AG08395 (cell line): Measurements from ENCODE around the gene DALRD3.

Experiments
- DNase-seq: peaks from one replicate; pipeline ENCODE4 v3.0.0; 2012; ENCODE audit warnings: mixed read lengths, low spot score

Gene DALRD3, protein sequence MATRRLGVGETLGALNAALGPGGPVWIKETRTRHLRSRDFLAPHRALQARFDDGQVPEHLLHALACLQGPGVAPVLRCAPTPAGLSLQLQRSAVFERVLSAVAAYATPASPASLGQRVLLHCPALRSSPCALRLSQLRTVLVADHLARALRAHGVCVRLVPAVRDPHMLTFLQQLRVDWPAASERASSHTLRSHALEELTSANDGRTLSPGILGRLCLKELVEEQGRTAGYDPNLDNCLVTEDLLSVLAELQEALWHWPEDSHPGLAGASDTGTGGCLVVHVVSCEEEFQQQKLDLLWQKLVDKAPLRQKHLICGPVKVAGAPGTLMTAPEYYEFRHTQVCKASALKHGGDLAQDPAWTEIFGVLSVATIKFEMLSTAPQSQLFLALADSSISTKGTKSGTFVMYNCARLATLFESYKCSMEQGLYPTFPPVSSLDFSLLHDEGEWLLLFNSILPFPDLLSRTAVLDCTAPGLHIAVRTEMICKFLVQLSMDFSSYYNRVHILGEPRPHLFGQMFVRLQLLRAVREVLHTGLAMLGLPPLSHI

DNA sequence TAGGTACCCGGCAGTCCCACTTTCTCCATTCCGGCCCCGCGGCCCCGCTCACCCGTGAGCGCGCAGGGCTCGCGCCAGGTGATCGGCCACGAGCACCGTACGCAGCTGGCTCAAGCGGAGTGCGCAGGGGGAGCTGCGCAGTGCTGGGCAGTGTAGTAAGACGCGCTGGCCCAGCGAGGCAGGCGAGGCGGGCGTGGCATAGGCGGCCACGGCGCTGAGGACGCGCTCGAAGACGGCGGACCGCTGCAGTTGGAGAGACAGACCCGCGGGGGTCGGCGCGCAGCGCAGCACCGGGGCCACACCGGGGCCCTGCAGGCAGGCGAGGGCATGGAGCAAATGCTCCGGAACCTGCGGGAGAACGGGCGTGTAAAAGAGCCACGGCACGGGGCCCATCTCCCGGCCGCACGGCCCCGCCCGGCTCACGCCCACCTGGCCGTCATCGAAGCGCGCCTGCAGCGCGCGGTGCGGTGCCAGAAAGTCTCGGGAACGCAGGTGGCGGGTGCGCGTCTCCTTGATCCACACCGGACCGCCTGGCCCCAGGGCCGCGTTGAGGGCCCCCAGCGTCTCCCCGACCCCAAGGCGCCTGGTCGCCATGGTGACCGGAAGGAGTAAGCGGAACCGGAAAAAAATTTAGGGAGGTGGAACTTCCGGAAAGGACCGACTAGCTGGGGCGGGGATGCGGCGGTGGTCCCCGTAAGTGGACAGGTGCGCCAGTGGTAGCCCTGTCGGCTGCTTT is at the start of gene DALRD3:
DALRD3 (minus strand) TSS at position 610 of the 736 bp plus-strand sequence; CDS start at position 594, 16 bp downstream.
- DNase-seq = peak; percentile 47

DNA sequence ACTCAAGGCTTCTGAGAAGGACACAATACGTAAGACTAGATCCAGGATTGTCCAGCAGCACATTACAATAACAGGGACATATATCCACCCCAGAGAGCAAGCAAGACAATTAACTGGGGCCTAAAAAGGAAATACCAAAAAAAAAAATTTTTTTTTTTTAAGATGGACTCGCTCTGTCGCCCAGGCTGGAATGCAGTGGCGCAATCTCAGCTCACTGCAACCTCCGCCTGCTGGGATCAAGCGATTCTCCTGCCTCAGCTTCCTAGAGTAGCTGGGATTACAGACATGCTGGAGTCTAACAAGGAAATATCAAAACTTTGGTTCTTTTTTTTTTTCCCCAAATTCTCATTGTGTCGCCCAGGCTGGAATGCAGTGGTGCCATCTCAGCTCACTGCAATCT is 39.6 kb upstream of the DALRD3 start:
- no peak for DNase-seq

DNA sequence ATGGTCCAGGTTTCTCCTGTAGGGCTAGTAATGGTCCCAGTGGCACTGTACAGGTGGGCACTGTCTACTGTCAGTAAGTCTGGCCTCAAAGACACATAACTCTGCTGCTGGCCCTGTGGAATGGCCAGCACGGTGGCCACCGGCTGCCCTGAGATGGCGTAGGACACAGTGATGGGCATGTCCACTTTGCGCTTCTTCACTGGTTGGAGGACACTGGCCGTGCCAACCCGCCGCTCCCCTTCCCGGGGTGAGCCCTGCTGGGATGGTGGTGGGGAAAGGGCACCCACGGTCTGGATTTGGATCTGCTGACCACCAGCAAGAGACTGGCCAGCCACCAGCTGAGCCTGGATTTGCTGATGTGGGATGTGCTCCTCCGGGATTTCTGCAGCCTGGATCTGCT is 38.9 kb upstream of the DALRD3 start:
- DNase-seq = no peak

DNA sequence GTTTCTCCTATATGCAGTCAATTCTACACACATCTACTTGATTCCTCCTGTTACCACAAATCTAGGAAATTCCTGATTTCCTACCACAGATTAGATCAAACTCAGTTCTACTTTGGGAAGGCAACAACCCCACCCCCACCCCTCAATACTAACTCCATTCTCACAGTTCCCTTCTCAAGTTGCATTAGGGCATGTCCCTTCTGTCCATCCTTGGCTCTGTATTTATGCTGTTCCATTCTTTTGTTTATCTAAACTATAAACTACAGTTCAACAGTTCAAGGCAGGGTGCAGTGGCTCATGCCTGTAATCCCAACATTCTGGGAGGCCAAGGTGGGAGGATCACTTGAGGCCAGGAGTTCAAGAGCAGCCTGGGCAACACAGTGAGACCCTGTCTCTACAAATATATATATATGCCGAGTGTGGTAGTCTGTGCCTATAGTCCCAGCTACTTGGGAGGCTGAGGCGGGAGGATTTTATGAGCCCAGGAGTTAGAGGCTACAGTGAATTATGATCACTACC is 36.0 kb upstream of the DALRD3 start:
- DNase-seq = no peak

DNA sequence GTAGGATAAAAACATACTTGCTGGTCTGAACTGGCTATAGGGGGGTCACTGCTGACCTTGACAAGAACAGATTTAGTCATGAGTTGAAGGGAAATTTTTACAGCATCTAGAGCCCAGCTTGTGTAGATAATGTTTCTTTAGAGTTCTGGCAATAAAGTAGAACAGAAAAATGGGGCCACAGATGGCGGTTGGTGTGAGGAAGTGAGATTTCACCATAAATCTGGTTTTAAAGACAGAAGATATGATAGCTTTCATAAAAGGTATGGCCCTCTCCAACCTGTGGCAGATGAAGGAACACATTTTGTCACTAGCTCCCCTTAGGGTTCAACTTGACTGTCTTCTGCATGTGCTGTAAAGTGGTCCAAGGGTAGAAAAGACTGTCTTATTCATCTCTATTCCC is 35.2 kb upstream of the DALRD3 start:
- DNase-seq = no peak

DNA sequence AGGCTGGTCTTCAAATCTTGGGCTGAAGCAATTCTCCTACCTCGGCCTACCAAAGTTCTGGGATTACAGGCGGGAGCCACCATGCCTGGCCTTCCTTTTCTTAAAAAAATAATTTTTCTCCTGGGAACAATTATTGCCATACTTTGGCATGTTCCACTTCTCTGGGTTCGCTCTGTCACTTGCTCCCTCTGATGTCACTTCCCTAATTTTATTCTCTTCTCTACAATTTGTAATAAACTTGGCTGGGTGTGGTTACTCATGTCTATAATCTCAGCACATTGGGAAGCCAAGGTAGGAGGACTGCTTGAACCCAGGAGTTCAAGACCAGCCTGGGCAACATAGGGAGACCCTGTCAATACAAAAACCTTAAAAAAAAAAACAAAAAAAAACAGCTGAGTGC is 16.9 kb upstream of the DALRD3 start:
- no peak for DNase-seq

DNA sequence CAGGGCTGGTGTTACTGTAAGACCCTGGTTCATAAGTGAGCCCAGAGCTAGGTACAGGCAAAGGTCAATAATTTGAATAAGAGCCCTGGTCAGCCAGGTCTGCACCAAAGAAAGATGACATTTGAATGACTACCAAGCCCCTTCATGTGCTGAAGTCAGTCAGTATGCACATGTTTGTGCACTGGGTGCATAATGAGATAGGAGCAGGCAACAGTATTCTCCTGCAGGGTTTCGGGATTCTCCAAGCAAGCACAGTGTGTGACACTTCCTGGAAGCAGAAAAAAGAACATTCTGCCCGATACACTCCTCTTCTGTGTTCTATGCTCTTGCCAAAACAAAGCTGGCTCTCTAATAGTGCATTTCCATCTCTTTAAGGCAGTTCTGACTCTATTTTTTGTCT is 16.3 kb upstream of the DALRD3 start:
- DNase-seq = no peak

DNA sequence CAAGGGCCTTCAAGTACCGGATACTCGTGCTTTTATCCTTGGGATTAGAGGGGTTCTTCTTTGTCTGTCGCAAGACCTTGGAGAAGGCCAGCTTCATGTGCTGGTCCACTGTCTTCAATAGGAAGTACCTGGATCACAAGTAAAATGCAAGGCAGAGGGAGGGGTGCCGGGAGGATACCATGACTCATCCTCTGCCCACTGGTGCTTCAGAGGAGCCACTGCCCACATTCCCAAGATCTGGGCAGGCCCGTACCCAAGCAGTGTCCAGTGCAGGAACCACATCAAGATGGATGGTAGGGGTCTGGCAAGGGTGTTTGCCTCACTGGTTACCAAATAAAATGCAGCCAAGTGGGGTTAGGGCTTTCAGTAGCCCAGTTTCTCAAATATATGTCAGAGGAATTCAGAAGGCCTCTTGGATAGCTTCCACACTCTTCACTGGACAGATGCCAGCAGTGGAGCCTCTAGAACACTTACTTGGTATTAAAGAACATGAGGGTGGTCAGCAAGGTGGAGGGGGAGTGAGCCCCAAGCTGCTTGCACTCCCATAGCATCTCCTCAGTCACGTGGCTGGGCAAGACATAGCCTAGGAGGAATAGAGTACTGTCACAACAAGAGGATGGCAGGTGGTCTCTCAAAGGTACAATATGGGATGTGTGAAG is 14.4 kb upstream of the DALRD3 start:
- DNase-seq = no peak

DNA sequence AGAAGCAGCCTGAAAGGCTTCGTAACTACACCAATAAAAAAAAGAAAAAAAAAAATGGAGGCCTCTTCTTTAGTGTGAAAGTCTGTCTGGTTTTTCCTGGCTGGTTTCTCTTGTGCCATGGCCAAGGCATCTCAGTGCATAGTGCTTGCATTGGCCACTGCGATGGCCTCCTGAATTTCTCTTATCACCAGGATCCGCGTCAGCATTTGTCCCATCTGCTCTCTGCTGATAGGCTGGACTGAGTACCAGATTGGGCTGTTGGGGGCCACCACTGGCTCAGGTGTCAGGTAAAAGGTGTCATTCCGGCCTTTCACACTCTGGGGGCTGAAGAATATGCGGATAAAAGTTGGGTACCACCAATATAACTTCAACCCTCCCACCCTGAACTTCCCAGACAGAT is 11.9 kb upstream of the DALRD3 start:
- no peak for DNase-seq

DNA sequence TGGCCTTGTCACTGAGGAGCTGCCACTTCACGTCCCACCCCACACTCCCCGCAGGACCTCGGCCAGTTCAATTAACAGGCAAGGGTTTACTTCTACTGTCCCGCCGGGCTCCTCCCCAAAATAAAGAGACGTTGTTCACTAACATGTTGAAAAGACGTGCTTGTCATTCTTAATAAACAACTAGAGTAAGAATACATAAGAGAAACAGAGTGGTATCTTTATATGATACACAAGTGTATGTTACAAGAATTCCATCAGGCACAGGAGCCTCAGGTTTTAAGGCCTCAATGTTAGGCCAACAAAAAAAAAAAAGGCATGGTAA is 11.1 kb upstream of the DALRD3 start:
- DNase-seq = no peak

DNA sequence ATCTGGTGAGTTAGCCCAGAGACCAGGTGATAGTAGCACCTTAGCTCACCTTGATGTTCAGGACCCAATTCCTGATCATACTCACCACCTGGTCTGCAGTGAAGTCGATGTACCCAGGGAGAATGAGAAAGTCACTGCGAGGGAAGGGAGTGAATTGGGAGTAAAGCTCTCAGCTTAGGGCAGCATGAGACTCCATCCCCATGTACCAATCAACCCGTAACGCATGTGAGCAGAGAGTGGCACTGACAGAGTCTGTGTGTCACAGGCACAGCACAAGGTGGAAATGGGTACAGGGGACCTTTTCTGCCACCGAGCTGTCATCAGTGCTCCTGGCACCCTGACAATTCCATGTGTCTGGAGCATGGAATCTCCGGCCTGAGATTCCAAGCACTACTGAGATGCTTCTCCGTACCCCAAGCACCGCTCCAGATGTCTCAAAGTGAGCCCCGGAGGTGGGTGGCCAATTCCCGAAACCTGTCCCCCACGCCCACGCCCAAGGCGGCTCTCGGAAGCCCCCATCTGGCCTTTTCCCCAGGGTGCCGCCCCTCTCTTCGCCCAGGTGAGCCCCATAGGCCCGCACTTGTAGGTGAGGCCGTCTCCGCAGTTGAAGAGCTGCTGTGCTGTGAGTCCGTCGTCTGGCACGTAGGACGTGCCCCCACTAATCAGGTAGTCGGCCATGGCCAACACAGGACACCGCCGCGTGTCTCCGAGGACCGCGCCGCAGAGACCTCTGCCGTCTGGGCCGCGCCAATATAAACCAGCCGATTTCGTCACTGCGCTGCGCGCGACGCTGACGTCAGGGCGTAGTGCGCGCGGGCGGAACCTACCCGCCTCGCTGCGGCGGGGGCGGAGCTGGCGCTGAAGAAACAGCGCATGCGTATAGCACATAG is 10.5 kb upstream of the DALRD3 start, which contains the start of gene IMPDH2:
IMPDH2 (minus strand) TSS at position 726 of the 890 bp plus-strand sequence; CDS start at position 678, 48 bp downstream.
- DNase-seq = peak; percentile 96

DNA sequence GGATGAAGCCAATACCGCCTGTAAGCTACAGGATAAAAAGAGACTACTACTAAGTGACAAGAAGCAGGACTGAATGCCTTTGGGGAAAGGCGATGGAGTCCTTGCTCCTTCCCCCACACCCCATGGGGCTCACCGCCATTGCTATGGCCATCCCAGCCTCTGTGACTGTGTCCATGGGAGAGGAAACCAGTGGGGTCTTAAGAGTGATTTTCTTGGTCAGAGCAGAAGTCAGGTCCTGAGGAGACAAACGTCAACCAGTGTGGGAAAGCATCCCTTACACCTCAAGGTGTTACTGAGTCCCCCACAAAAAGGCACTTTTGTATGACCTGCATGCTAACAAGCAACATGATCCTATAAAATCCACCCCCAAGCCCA is 9.9 kb upstream of the DALRD3 start:
- no peak for DNase-seq

DNA sequence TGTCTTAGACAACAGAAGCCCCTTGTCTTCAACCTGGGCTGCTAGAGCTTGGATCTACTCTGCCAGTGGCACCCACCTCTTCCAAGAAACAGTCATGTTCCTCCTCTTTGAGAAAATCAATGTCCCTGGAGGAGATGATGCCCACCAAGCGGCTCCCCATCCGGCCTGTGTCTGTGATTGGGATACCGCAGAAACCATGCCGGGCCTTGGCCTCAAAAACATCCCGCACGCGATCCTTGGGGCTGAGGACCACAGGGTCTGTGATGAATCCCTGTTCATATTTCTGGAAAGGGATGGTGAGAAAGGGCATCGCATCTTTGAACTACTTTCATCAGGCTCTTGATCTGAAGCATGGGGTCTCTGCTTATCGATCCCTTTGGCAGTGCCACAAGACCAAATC is 9.3 kb upstream of the DALRD3 start:
- DNase-seq = no peak

DNA sequence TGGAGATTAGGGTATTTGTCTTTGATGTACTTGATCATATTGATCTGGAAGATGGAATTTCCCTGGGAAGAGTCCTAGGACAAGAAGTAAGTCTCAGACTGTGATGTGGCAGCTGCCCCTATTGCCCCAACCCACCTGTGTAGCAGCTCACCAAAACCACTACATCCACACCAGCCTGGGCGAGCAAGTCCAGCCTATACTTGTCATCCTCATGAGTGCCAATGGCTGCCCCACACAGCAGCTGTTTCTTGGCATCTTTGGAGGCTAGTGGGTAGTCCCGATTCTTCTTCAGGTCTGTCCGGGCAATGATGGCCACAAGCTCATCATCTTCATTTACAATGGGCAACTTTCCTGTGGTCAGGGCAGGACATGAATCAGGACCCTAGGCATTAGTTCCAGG is 8.2 kb upstream of the DALRD3 start:
- no peak for DNase-seq

DNA sequence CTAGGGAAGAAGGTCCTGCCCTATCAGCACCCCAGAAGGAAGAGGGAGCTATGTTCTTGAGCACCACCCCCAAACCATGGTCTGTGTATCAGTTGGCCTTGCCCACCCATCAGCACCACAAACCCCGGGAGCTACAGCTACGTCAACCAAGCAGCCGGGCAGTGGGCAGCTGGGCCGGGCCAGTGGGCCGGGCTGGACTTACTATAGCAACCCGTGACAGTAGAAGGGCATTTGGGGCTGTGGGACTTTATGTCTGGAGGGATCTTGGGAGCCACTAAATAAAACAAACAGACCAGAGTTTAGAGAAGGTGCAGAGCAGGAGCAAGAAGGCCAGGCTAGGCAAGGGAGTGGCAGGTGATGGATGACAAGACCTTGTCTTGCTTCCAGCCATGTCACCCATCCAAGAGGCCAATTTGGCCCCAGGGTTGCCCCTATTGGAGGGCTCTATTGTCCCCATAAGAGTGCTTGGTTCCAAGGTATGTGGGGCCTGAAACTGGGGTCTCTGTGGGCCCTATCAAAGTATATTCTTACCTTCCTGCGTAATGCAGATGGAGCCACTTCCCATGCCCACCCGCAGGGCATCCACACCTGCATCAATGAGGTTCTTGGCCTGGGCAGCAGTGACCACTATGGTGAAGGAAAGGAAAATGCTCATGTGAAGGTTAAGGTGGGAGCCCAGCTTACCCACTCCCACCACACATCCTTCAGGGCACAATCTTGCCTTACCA is 7.6 kb upstream of the DALRD3 start:
- DNase-seq = no peak

DNA sequence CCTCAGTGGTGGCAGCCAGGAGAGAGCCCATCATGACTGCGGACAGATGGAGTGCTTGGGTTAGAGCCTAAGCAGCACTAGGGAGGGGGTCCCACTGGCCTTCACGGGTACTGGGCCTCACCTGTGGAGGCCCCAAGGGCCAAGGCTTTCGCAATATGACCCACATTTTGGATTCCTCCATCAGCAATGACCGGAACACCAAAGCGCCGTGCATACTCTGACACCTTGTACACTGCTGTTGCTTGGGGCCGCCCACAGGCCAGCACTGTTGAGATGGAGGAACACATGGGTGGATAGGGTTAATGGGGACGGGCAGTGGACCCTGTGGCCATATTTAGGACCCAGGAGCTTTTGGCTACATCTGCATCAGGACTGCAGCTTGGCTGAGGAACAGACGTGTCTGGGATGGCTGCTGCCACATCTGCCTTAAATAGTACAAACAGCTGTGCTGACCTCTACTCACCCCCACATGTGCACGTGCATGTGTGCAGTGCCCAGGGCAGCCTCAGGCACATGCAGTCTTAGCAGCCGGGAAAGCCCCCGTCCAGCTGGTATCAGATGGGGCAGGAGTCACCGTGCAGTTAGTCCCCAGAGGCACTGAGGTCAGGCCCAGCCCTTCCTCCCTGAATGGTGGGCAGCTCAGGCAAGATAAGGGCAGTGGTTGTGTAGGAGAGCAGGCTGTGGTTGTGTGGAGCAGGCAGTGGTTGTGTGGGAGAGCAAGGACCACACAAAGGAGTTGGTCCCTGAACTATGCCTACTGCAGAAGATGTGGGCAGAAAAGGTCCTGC is 6.8 kb upstream of the DALRD3 start:
- no peak for DNase-seq

DNA sequence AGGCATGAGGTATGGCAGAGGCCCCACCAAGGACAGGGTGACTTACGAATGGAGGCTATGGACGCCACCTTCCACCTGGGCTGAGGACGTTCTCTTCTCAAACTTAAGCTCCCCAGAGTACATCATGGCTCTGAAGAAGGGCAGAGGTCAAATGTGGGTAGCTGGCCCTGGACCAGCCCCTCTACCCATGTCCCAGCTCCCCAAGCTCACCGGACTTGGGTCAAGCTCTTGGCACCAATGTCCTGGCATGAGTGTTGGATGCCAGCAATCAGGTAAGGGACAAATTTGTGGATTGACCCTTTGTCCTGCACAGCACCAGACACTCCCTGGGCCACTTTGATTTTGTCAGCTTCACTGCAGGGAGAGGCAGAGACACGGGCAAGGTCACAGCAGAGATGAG is 6.1 kb upstream of the DALRD3 start:
- DNase-seq = no peak

DNA sequence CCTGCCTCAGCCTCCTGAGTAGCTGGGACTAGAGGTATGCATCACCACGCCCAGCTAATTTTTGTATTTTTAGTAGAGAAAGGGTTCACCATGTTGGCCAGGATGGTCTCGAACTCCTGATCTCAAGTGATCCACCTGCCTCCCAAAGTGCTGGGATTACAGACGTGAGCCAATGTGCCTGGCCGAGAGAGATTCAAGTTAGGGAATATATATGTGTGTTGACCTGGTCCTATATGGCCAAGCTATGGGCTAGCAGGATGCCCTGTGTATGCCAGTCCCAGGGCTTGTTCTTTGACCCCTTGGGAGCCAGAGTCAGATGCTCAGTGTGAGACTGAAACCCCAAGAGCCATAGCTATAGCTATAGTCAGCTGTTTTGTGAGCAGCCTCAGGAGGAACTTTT is 5.4 kb upstream of the DALRD3 start:
- no peak for DNase-seq

DNA sequence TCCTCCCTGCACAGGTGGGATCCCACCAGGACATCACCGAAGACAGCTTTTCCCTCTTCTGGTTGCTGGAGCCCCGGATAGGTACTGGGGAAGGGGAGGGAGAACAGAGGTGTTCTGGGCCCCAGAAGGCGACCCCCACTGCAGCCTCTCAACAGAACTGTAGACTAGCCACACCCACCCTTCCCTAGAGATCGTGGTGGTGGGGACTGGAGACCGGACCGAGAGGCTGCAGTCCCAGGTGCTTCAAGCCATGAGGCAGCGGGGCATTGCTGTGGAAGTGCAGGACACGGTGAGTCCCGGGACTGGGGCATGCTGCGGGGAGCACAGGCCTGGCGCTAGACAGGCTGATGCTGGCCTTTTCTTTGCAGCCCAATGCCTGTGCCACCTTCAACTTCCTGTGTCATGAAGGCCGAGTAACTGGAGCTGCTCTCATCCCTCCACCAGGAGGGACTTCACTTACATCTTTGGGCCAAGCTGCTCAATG is 4.3 kb upstream of the DALRD3 start:
- no peak for DNase-seq
